ENCODE data around the gene FOXD2. TPM values are rescaled to one million over a fixed set of nuclear protein-coding genes. Genes with fewer than 3 reads are reported as not detected.

FOXD2 gene
- total RNA-seq, 1 donor from 2014 or later, result 0.07 TPM

DNA sequence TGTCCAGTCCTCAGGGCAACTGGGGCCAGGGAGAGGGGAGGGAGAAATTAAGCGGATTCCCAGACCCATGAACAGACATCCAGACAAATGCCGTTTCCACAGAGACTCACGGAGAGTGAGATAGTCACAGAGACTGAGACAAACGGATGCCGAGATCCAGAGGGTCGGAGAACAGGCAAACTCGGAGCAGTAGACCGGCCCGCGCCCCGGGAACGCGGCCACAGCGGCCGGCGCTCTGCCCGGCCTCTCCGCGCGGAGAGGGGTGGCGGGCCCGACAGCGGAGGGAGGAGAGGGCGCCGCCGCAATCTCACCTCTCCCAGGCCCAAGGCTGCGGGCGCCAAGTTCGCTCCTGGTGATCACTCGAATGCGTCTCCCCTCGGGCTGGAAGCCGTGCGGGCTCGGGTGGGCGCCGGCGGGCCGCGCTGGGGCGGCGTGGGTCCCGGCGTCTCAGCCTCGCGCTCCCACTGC lies 831 bp upstream of the FOXD2 start:
- H3K9me3 Mint-ChIP-seq (ENCODE audit: unreplicated experiment), result peaks cover 10% of the 10 kb centered on the region
- Histone ChIP-seq H3K4me2 (ENCODE audit: low read length) (peak overlapping the region; percentile 85), H3K9me3 (ENCODE audit: insufficient read depth, low read depth, low read length) (no peaks in the 10 kb centered on the region), H3K27me3 (ENCODE audit: insufficient read depth, low read length) (peaks cover 78% of the 10 kb centered on the region), H2AFZ (ENCODE audit: low read depth, low read length) (peak overlapping the region; percentile 92), H3K27ac (ENCODE audit: low read depth, low read length) (no peak overlapping the region), H3K9ac (ENCODE audit: low read length) (peak overlapping the region; percentile 62), H4K20me1 (ENCODE audit: insufficient read depth, low read length) (peaks cover 27% of the 10 kb centered on the region), H3K4me1 (ENCODE audit: insufficient read depth, low read length) (peaks cover 15% of the 10 kb centered on the region), H3K4me3 (ENCODE audit: insufficient read depth, low read depth, low read length) (peak overlapping the region; percentile 61), H3K36me3 (ENCODE audit: insufficient read depth, low read length) (no peaks in the 10 kb centered on the region), H3K79me2 (ENCODE audit: insufficient read depth, low read length) (no peaks in the 10 kb centered on the region)
- H3K4me3 Mint-ChIP-seq (ENCODE audit: unreplicated experiment), result peak overlapping the region; percentile 73
- peak; percentile 81 for TF ChIP-seq EZH2 (IDR thresholded peaks at IDR 0.05; ENCODE audit: insufficient read depth, low read length)
- TF ChIP-seq, protein P1, sequence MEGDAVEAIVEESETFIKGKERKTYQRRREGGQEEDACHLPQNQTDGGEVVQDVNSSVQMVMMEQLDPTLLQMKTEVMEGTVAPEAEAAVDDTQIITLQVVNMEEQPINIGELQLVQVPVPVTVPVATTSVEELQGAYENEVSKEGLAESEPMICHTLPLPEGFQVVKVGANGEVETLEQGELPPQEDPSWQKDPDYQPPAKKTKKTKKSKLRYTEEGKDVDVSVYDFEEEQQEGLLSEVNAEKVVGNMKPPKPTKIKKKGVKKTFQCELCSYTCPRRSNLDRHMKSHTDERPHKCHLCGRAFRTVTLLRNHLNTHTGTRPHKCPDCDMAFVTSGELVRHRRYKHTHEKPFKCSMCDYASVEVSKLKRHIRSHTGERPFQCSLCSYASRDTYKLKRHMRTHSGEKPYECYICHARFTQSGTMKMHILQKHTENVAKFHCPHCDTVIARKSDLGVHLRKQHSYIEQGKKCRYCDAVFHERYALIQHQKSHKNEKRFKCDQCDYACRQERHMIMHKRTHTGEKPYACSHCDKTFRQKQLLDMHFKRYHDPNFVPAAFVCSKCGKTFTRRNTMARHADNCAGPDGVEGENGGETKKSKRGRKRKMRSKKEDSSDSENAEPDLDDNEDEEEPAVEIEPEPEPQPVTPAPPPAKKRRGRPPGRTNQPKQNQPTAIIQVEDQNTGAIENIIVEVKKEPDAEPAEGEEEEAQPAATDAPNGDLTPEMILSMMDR (IDR thresholded peaks at IDR 0.05; ENCODE audit: insufficient read depth, low read depth, low read length), result no peak
- peaks cover 6% of the 10 kb centered on the region for H3K4me1 Mint-ChIP-seq (ENCODE audit: low read depth, unreplicated experiment)
- H3K27me3 Mint-ChIP-seq (ENCODE audit: low read depth, unreplicated experiment), result peaks cover 49% of the 10 kb centered on the region
- FAIRE-seq (no peak), DNase-seq (ENCODE audit: low read depth) (no peak)
- H3K27ac Mint-ChIP-seq (ENCODE audit: unreplicated experiment), result peak overlapping the region; percentile 58
- H3K36me3 Mint-ChIP-seq (ENCODE audit: low read depth, unreplicated experiment), result peaks cover 3% of the 10 kb centered on the region

DNA sequence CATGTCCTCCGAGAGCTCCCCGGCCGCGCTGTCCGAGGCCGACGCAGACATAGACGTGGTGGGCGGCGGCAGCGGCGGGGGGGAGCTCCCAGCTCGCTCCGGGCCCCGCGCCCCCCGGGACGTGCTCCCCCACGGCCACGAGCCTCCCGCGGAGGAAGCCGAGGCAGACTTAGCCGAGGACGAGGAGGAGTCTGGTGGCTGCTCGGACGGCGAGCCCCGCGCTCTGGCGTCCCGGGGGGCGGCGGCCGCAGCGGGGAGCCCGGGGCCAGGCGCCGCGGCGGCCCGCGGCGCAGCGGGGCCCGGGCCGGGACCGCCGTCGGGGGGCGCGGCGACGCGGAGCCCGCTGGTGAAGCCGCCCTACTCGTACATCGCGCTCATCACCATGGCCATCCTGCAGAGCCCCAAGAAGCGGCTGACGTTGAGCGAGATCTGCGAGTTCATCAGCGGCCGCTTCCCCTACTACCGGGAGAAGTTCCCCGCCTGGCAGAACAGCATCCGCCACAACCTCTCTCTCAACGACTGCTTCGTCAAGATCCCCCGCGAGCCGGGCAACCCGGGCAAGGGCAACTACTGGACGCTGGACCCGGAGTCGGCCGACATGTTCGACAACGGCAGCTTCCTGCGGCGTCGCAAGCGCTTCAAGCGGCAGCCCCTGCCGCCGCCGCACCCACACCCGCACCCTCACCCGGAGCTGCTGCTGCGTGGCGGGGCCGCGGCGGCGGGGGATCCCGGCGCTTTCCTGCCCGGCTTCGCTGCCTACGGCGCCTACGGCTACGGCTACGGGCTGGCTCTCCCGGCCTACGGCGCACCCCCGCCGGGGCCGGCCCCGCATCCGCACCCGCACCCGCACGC lies 547 bp downstream of the FOXD2 start:
- peaks cover 82% of the 10 kb centered on the region for H3K27me3 ChIP-seq (ENCODE audit: insufficient read depth, low read length)
- H4K20me1 ChIP-seq (ENCODE audit: insufficient read depth, low read length), result peaks cover 31% of the 10 kb centered on the region
- Mint-ChIP-seq H3K27ac (ENCODE audit: unreplicated experiment) (no peak overlapping the region), H3K27me3 (ENCODE audit: low read depth, unreplicated experiment) (peaks cover 36% of the 10 kb centered on the region), H3K9me3 (ENCODE audit: unreplicated experiment) (peaks cover 10% of the 10 kb centered on the region), H3K4me1 (ENCODE audit: low read depth, unreplicated experiment) (no peaks in the 10 kb centered on the region), H3K4me3 (ENCODE audit: unreplicated experiment) (no peak overlapping the region), H3K36me3 (ENCODE audit: low read depth, unreplicated experiment) (no peaks in the 10 kb centered on the region)
- DNase-seq (ENCODE audit: low read depth) (no peak), FAIRE-seq (no peak)
- H3K9ac ChIP-seq (ENCODE audit: low read length), result no peak overlapping the region
- H3K4me1 ChIP-seq (ENCODE audit: insufficient read depth, low read length), result peaks cover 9% of the 10 kb centered on the region
- no peak overlapping the region for H3K27ac ChIP-seq (ENCODE audit: low read depth, low read length)
- H2AFZ ChIP-seq (ENCODE audit: low read depth, low read length), result no peak overlapping the region
- H3K79me2 ChIP-seq (ENCODE audit: insufficient read depth, low read length), result no peaks in the 10 kb centered on the region
- peak overlapping the region; percentile 85 for H3K4me2 ChIP-seq (ENCODE audit: low read length)
- H3K36me3 ChIP-seq (ENCODE audit: insufficient read depth, low read length), result no peaks in the 10 kb centered on the region
- no peaks in the 10 kb centered on the region for H3K9me3 ChIP-seq (ENCODE audit: insufficient read depth, low read depth, low read length)
- peak; percentile 100 for TF ChIP-seq EZH2 (IDR thresholded peaks at IDR 0.05; ENCODE audit: insufficient read depth, low read length)
- TF ChIP-seq, protein P1 (IDR thresholded peaks at IDR 0.05; ENCODE audit: insufficient read depth, low read depth, low read length), result no peak
- no peak overlapping the region for H3K4me3 ChIP-seq (ENCODE audit: insufficient read depth, low read depth, low read length)

Measured in astrocyte (in vitro differentiated cells and primary cell).